Measurements from ENCODE around the gene C2. TPM values are rescaled to one million over a fixed set of nuclear protein-coding genes. Genes with fewer than 3 reads are reported as not detected.
"Not testable (repeated sequence)": the region's sequence is repeated elsewhere in the genome, so short reads cannot be mapped to it uniquely, and the experiment has no call there.

C2 gene
- total RNA-seq, 4 donors from 2014 or later, result 3.3 to 33.4 (median 14.4) TPM

DNA sequence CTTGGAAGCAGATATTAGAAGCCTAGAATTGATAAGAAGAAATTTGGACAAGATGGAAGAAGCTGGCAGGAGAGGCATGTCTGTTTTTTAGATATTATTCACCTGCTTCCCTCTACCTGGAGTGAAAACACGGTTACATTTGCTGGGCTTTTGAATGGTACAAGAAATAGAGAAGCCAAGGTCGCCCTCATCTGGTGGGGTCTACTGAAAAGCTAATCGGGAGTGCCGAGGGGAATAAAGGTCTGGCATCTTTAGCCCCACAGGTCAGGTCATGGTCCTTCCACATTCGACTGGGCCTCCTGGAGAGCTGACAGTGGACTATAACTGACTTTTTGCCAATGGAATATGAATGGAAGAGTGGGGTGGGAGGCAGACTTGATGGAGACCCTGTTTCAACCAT, 4.6 kb upstream of the C2 start:
- 3 to 15% methylated on average over 4 to 5 of the region's 5 CpGs for WGBS, 2 donors (ENCODE audit: low coverage in 1 of 2)

DNA sequence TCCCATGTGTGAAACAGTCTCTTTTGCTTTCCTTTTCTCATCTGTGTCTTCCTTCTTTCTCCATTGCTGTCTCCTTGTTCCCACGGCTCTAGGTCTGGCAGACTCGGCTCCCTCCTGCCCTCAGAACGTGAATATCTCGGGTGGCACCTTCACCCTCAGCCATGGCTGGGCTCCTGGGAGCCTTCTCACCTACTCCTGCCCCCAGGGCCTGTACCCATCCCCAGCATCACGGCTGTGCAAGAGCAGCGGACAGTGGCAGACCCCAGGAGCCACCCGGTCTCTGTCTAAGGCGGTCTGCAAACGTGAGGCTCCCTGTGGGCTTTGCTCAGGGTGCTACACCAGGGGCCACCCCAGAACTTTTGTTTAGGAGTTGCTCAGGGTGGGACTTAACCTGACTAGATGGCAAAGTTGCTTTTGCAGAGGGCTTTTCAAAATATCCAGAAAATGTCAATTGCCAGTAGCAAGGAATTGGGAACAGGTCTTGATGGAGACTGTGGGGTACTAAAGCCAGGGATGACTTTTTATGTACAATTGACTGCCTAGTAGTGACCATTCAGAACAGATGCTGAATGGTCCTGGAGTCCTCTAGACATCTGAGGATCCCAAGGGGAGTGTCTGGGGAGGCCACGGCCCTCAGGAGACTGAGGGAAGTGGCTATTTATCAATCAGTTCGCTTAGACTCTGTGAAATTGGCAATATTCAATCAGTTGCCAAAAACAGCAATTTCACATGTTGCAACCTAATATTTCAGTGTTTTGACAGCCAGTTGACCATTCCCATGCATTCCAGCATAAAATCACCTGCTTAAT, 550 bp downstream of the C2 start:
- WGBS, 2 donors (ENCODE audit: low coverage in 1 of 2), result 61 to 63% methylated on average over 4 to 6 of the region's 11 CpGs
- no peaks in the 10 kb centered on the region for H3K4me1 ChIP-seq
- peaks cover 23% of the 10 kb centered on the region for H3K27me3 ChIP-seq
- ATAC-seq, result no peak
- H3K27ac ChIP-seq, result no peak overlapping the region
- TF ChIP-seq POLR2AphosphoS5 (IDR thresholded peaks at IDR 0.05), result no peak
- TF ChIP-seq, protein P1, sequence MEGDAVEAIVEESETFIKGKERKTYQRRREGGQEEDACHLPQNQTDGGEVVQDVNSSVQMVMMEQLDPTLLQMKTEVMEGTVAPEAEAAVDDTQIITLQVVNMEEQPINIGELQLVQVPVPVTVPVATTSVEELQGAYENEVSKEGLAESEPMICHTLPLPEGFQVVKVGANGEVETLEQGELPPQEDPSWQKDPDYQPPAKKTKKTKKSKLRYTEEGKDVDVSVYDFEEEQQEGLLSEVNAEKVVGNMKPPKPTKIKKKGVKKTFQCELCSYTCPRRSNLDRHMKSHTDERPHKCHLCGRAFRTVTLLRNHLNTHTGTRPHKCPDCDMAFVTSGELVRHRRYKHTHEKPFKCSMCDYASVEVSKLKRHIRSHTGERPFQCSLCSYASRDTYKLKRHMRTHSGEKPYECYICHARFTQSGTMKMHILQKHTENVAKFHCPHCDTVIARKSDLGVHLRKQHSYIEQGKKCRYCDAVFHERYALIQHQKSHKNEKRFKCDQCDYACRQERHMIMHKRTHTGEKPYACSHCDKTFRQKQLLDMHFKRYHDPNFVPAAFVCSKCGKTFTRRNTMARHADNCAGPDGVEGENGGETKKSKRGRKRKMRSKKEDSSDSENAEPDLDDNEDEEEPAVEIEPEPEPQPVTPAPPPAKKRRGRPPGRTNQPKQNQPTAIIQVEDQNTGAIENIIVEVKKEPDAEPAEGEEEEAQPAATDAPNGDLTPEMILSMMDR (IDR thresholded peaks at IDR 0.05), result no peak
- TF ChIP-seq POLR2A (IDR thresholded peaks at IDR 0.05), result no peak
- no peak for TF ChIP-seq EP300 (IDR thresholded peaks at IDR 0.05)
- H3K4me3 ChIP-seq, result peak overlapping the region in 1 of 2 donors; percentile 29
- no peaks in the 10 kb centered on the region for H3K9me3 ChIP-seq
- H3K36me3 ChIP-seq, result no peaks in the 10 kb centered on the region

More for the DNA sequence above, 4.6 kb upstream of the C2 start:
- no peak overlapping the region for H3K27ac ChIP-seq
- TF ChIP-seq, protein P1 (IDR thresholded peaks at IDR 0.05), result peak in 1 of 4 experiments; percentile 15
- TF ChIP-seq EP300 (IDR thresholded peaks at IDR 0.05), result no peak
- TF ChIP-seq POLR2A (IDR thresholded peaks at IDR 0.05), result no peak
- no peak for TF ChIP-seq POLR2AphosphoS5 (IDR thresholded peaks at IDR 0.05)
- H3K27me3 ChIP-seq, result no peaks in the 10 kb centered on the region
- no peaks in the 10 kb centered on the region for H3K9me3 ChIP-seq
- H3K4me3 ChIP-seq, result no peak overlapping the region
- ATAC-seq, result no peak
- H3K4me1 ChIP-seq, result no peaks in the 10 kb centered on the region
- no peaks in the 10 kb centered on the region for H3K36me3 ChIP-seq

- Histone ChIP-seq H3K27me3 (peaks cover 23% of the 10 kb centered on the region), H3K36me3 (no peaks in the 10 kb centered on the region), H3K4me1 (no peaks in the 10 kb centered on the region), H3K9me3 (no peaks in the 10 kb centered on the region), H3K27ac (no peak overlapping the region), H3K4me3 (no peak overlapping the region)
- TF ChIP-seq POLR2A (IDR thresholded peaks at IDR 0.05) (no peak), POLR2AphosphoS5 (IDR thresholded peaks at IDR 0.05) (no peak), EP300 (IDR thresholded peaks at IDR 0.05) (no peak)
- TF ChIP-seq, protein P1 (IDR thresholded peaks at IDR 0.05), result no peak
- no peak for ATAC-seq
- 27% methylated on average over 5 of the region's 9 CpGs; no CpG with 5 or more reads in 1 of the 2 donors for WGBS, 2 donors (ENCODE audit: low coverage in 1 of 2)
Observed at GRCh38 chr6:31928672-31928939, 1.1 kb downstream of the C2 start.

GRCh38 chr6:31930962-31931361, 3.4 kb downstream of the C2 start:
- Histone ChIP-seq H3K9me3 (no peaks in the 10 kb centered on the region), H3K36me3 (no peaks in the 10 kb centered on the region), H3K4me1 (no peaks in the 10 kb centered on the region), H3K27ac (no peak overlapping the region), H3K27me3 (peaks cover 23% of the 10 kb centered on the region), H3K4me3 (no peak overlapping the region)
- no peak for ATAC-seq
- WGBS, 2 donors (ENCODE audit: low coverage in 1 of 2), result 92 to 100% methylated on average over 1 of the region's 1 CpG
- TF ChIP-seq POLR2A (IDR thresholded peaks at IDR 0.05) (no peak), POLR2AphosphoS5 (IDR thresholded peaks at IDR 0.05) (no peak), EP300 (IDR thresholded peaks at IDR 0.05) (no peak)
- TF ChIP-seq, protein P1 (IDR thresholded peaks at IDR 0.05), result no peak

DNA sequence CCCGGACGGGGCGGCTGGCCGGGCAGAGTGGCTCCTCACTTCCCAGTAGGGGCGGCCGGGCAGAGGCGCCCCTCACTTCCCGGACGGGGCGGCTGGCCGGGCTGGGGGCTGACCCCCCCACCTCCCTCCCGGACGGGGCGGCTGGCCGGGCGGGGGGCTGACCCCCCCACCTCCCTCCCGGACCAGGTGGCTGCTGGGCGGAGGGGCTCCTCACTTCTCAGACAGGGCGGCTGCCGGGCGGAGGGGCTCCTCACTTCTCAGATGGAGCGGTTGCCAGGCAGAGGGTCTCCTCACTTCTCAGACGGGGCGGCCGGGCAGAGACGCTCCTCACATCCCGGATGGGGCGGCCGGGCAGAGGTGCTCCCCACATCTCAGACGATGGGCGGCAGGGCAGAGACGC, 4.6 kb downstream of the C2 start:
- ATAC-seq, H3K4me3 ChIP-seq, H3K36me3 ChIP-seq, H3K9me3 ChIP-seq, H3K4me1 ChIP-seq, H3K27ac ChIP-seq: not testable (repeated sequence)
- WGBS, 2 donors (ENCODE audit: low coverage in 1 of 2), result no CpG with 5 or more reads among the region's 32 CpGs
- peaks cover 23% of the 10 kb centered on the region for H3K27me3 ChIP-seq
